PFSK-1 (cell line): Measurements from ENCODE around the gene GOLT1B.

Source experiments
- FOXP2 ChIP-seq: optimal IDR thresholded peaks from 2 replicates; pipeline ENCODE3; 2011; ENCODE audit warnings: borderline replicate concordance, control low read depth, inconsistent platforms; ENCODE audit not compliant: insufficient read depth; ENCODE audit errors: extremely low read length, extremely low read depth
- POLR2AphosphoS5 ChIP-seq: IDR thresholded peaks from 2 replicates; pipeline ENCODE4 v1.6.1; 2012; ENCODE audit warnings: low read depth, mild to moderate bottlenecking, control low read depth, low read length, moderate library complexity
- SIN3A ChIP-seq: IDR thresholded peaks from 2 replicates; pipeline ENCODE4 v1.6.1; 2012; ENCODE audit warnings: mild to moderate bottlenecking, low read length, moderate library complexity, borderline replicate concordance; ENCODE audit not compliant: insufficient read depth
- TAF1 ChIP-seq: IDR thresholded peaks from 2 replicates; pipeline ENCODE4 v1.6.1; 2012; ENCODE audit warnings: low read length, control low read depth, borderline replicate concordance; ENCODE audit not compliant: insufficient read depth
- TF ChIP-seq, protein P1 (sequence below), 2 experiments: IDR thresholded peaks; 2 replicates each; pipeline versions ENCODE4 v1.6.1 to v1.8.0; 2011 to 2012; ENCODE audit warnings: low read depth in 2 of 2, low read length in 2 of 2, control low read depth in 1 of 2, inconsistent platforms in 1 of 2, mild to moderate bottlenecking in 1 of 2, moderate library complexity in 1 of 2; ENCODE audit not compliant: insufficient read depth in 1 of 2

Gene GOLT1B

DNA sequence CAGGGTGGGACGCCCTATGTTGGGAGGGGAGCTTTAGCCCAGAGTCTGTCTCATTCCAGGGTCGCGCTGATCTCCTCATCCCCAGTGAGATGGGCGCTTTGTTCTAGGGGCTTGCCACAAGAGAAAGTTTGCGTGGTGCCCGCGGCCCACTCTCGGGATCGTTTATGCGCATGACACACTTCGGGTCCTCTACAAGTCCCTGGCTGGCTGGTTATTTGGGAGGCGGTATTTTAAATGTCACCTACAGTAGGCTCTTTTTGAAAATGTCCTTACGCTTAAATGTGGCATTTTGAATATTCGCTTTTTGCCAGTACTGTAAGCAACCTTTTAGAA lies 541 bp downstream of the GOLT1B start:
- TF ChIP-seq POLR2AphosphoS5 (no peak), TAF1 (no peak), SIN3A (no peak), FOXP2 (no peak)
- TF ChIP-seq, protein P1, sequence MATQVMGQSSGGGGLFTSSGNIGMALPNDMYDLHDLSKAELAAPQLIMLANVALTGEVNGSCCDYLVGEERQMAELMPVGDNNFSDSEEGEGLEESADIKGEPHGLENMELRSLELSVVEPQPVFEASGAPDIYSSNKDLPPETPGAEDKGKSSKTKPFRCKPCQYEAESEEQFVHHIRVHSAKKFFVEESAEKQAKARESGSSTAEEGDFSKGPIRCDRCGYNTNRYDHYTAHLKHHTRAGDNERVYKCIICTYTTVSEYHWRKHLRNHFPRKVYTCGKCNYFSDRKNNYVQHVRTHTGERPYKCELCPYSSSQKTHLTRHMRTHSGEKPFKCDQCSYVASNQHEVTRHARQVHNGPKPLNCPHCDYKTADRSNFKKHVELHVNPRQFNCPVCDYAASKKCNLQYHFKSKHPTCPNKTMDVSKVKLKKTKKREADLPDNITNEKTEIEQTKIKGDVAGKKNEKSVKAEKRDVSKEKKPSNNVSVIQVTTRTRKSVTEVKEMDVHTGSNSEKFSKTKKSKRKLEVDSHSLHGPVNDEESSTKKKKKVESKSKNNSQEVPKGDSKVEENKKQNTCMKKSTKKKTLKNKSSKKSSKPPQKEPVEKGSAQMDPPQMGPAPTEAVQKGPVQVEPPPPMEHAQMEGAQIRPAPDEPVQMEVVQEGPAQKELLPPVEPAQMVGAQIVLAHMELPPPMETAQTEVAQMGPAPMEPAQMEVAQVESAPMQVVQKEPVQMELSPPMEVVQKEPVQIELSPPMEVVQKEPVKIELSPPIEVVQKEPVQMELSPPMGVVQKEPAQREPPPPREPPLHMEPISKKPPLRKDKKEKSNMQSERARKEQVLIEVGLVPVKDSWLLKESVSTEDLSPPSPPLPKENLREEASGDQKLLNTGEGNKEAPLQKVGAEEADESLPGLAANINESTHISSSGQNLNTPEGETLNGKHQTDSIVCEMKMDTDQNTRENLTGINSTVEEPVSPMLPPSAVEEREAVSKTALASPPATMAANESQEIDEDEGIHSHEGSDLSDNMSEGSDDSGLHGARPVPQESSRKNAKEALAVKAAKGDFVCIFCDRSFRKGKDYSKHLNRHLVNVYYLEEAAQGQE (IDR thresholded peaks at IDR 0.05; ENCODE audit: insufficient read depth in 1 of 2, low read depth in 2 of 2, low read length in 2 of 2), result no peak

DNA sequence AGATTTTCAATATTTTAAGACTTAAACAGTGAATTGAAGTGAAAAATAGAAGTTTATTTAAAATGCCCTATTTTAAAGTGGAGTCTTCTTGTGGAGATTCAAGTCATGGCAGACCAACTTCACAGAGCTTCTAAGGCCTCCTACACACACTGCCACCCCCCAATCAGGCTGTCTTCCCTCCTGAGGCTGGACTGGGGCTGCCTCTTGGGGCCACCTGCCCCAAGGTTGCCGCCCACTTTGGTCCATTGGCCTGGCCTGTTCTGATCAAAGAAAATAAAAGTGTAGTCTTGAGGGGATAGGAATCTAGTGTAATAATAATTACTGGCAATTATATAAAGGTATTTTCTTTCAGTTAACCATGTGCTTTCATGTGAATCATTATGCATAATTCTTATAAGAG lies 1.3 kb downstream of the GOLT1B start:
- no peak for TF ChIP-seq FOXP2
- no peak for TF ChIP-seq SIN3A
- no peak for TF ChIP-seq TAF1
- no peak for TF ChIP-seq POLR2AphosphoS5
- TF ChIP-seq, protein P1 (IDR thresholded peaks at IDR 0.05; ENCODE audit: insufficient read depth in 1 of 2, low read depth in 2 of 2, low read length in 2 of 2), result no peak

DNA sequence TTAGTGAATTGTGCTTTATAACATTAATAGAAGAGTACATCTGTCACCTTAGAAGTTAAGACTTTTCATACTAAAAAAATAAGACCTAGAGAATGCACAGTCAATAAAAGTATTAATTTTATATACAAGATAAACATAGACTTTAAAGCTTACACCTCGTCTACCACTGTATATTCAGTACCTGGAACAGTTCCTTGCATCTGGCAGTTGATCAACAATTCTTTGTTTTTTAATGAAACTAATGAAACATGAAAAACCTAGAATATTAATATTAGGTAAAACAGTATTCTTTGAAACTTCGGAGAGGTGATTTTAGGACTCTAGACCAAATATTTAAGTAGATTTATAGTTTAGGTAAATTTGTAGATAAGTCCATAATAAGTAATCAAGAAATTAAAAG lies 4.3 kb downstream of the GOLT1B start:
- TF ChIP-seq TAF1, result no peak
- no peak for TF ChIP-seq POLR2AphosphoS5
- no peak for TF ChIP-seq SIN3A
- TF ChIP-seq, protein P1 (IDR thresholded peaks at IDR 0.05; ENCODE audit: insufficient read depth in 1 of 2, low read depth in 2 of 2, low read length in 2 of 2), result no peak
- TF ChIP-seq FOXP2, result no peak

- no peak for TF ChIP-seq SIN3A
- TF ChIP-seq, protein P1 (IDR thresholded peaks at IDR 0.05; ENCODE audit: insufficient read depth in 1 of 2, low read depth in 2 of 2, low read length in 2 of 2), result no peak
- TF ChIP-seq POLR2AphosphoS5, result no peak
- TF ChIP-seq TAF1, result no peak
- TF ChIP-seq FOXP2, result no peak
Measured at GRCh38 chr12:21507849-21508248, 6.3 kb downstream of the GOLT1B start.

GRCh38 chr12:21509768-21510167 lies 8.2 kb downstream of the GOLT1B start:
- TF ChIP-seq TAF1, result no peak
- no peak for TF ChIP-seq SIN3A
- TF ChIP-seq POLR2AphosphoS5, result no peak
- TF ChIP-seq, protein P1 (IDR thresholded peaks at IDR 0.05; ENCODE audit: insufficient read depth in 1 of 2, low read depth in 2 of 2, low read length in 2 of 2), result no peak
- no peak for TF ChIP-seq FOXP2
